ENCODE data around the gene FAM156B. TPM values are rescaled to one million over a fixed set of nuclear protein-coding genes. Genes with fewer than 3 reads are reported as not detected.

Gene FAM156B
- total and polyA plus RNA-seq, 9 of the 15 experiments (the other 6 are each of a cell fraction or from before 2014, with no cell fraction given) = 0.24 to 32.2 (median 14.2) TPM

GRCh38 chrX:52934704-52935469, 37.8 kb downstream of the FAM156B start (continued):
- TF ChIP-seq IRF9 (tag; IDR thresholded peaks at IDR 0.05) (no peak), ZNF407 (IDR thresholded peaks at IDR 0.05; ENCODE audit: low read depth) (no peak), TCF7L2 (IDR thresholded peaks at IDR 0.05; ENCODE audit: low read depth, low read length) (no peak), ZNF165 (CRISPR knock-in tag; IDR thresholded peaks at IDR 0.05; ENCODE audit: borderline replicate concordance) (no peak), ZNF175 (CRISPR knock-in tag; IDR thresholded peaks at IDR 0.05; ENCODE audit: low read depth) (no peak), MITF (IDR thresholded peaks at IDR 0.05) (no peak), PHTF2 (CRISPR knock-in tag; IDR thresholded peaks at IDR 0.05) (no peak), CEBPG (CRISPR knock-in tag; IDR thresholded peaks at IDR 0.05) (no peak), CEBPG (tag; conservative IDR thresholded peaks at IDR 0.05 in 1 of 2, IDR thresholded peaks at IDR 0.05 in 1 of 2) (peak in 1 of 2 experiments; percentile 62; a peak in 2 of 4 replicates), NONO (IDR thresholded peaks at IDR 0.05; ENCODE audit: low read depth in 2 of 2, low read length in 1 of 2) (peak in 1 of 2 experiments; percentile 33; a peak in 1 of 4 replicates), POLR2AphosphoS5 (IDR thresholded peaks at IDR 0.05; ENCODE audit: control insufficient read depth, insufficient read depth, low read depth, low read length) (peak; percentile 74; the same call in 1 of the 2 replicates), CCAR2 (IDR thresholded peaks at IDR 0.05; ENCODE audit: low read depth, low read length) (no peak)
